Activated CD4-positive, alpha-beta T cell treated with anti-CD3 and anti-CD28 coated beads, Interleukin-2, Interleukin-6, amounts not matched to agents 100 ng/mL and 50 ng/mL, durations not matched to agents 16 hours and 8 hours (primary cell): Measurements from ENCODE around the gene GPR143.

Source experiments
- DNase-seq: peaks from one replicate; pipeline ENCODE4 v3.0.0-alpha.2; 2020

GPR143 gene

DNA sequence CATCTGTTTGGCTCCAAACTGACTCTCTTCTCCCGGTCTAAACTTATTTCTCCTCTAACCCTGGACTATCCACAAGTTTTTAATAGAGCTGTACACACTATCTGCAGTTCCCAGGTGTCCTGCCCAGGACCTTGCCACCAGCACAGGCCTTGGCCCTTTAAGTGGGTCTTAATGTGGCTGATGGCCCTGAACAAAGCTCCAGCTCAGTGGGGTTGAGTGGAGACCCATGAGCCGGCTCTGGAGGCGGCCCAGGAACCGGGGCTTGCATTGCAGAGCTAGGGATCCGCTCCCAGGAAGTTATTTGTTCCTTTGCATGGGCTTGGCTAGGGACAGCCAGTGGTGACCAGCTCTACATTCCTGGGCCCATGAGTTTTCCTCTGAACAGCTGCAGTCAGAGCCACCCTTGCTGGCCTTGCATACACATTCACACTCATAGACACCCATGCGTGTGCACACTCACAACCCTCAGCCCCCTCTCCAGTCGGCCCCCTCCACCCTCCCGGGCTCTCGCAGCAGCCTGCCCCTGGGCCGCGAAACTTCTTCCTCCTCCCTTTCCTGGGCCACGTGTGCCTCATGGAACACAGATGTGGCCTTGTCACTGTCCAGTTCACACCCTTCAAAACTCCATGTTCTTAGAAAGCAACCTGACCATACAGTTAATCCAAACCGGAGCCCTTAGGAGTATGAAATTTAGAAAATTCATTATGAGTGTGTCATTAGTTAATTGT lies 58.2 kb downstream of the GPR143 start:
- DNase-seq = no peak

DNA sequence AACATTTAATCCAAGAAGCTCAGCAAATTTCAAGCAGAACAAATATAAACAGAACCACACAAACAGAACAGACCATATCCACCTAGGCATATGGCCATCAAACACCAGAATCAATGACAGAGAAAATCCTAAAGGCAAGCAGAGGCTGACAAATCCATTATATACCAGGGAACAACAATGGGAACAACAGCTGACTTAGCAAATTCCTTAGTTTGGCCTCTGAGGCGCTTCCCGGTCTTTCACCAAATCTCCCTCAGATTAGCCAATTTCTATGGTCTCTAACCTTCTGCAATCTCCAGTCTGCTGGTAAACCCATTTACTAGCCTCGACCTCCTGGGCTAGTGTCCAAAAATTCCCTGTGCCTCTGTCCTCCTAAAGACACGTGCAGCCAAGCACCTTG lies 59.2 kb downstream of the GPR143 start:
- no peak for DNase-seq

DNA sequence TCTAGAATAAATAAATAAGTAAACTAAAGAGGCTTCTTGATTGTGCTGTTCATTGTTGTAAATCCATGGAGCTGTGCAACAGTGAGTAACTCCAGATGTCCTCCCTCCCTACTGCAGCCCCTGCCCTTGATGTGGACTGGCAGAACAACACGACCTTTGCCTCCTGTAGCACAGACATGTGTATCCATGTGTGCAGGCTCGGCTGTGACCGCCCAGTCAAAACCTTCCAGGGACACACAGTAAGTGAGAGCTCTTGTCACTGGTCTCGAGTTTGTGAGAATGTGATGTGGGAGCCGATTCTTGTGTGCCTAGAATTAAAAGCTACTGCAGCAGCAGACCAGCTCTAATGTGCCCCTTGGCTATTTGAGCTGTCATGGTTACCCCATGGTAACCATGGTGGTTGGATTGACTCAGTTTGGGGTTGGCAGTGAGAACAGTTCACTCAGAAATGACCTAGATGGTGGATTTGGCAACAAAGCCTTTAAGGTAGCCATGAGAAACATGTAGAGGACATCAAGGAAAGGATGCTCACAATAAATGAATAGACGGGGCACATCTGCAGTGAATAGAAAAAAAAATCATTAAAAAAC lies 60.7 kb downstream of the GPR143 start:
- no peak for DNase-seq

DNA sequence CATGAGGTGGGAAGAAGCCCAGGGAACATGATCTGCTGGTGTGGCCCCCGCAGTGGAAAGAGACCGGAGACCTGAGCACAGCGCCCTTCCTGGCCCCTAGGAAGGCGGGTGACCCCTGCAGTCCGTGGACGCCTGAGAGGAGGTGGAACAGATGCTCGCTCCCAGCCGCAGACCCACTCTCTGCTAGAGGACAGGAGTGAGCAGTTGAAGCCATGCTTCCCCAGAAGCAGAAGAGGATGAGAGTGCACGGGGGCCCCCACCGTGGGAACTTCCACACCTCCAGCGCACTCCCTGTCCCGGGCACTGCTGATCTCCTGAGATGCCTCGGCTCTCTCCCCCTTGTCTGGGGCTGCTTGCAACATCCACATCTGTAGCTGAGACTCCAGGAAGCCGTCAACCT lies 62.2 kb downstream of the GPR143 start:
- no peak for DNase-seq

DNA sequence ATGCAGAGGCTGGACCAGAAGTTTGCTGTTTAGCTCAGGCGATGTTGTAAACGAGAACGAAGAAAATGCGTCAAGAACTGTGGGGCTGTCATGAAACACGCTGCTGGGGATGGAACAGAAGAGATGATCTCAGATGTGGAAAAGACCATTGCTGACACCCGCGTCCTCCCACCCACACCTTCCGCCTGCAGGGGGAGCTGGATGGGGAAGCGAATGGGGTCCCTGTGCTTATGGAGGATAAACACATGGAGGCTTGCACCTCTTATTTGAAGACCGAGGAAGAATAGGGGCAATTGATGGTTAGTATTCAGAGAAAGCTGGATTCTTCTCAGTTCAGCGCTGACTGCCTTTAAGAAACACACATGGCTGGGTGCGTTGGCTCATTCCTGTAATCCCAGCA lies 63.9 kb downstream of the GPR143 start:
- DNase-seq = no peak

DNA sequence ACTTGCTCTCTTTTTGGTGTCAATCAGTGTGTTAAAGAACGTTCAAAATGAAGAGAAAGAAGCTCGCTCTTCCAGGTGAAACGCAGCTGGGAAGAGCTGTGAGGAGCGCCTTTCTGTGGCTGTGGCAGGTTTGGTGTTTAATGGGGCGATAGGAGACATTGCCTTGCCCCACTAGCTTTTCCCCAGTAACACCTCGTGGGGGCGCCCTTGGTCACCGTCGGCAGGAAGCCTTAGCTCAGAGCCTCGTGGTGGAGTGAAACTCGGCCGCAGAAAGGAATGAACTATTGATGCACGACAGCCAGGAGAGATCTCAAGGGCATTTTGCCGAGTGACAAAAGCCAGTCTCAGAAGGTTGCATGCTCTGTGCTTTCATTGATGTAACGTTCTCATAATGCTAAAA lies 65.1 kb downstream of the GPR143 start:
- DNase-seq = no peak

DNA sequence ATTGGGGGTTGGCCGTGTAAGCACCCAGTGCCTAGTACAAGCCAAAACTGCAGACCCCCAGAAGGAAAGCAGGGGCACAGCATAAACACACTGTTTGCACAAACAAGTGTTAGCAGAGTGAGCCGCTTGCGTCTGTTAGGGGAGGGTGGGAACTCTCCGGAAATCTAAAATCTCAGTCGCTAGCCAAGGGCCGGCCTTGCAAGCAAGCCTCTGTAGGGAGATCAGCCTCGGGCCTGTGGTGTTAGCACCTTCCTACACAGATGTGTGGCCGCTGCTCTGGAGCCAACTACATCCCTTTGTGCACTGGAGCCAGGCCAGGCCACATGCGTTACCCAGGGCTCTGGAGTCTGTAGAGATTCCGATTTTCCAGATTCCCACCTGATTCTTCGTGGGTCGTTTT lies 67.1 kb downstream of the GPR143 start:
- no peak for DNase-seq

DNA sequence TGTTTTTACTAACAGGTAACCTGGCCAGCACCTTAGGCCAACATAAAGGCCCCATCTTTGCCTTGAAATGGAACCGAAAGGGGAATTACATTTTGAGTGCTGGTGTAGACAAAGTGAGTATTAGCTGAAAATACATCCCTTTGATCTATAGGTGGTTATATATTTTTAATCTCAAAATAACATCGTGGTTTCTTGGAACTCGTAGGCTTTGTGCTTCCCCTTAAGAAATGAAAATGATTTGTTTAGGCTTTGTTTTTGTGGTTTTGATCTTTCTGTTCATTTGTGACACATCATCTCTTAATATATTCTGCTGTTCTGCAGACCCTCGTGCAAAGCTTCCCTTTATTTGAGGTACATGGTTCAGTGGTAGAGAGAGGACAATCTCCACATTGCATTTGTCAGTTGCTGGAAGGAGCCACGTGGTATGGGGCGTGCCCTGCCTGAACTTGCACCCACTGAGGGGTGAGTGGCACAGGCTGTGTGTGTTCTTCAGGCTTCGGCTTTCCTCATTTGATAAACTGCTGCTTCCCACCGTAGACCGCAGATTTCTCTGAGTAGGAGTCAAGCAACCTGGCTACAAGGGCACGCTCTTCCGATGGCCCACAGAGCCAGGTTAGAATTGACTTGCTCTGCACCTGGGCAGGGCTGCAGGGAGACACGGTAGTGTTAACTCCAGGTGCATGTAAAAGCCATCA lies 72.2 kb downstream of the GPR143 start:
- DNase-seq = no peak

DNA sequence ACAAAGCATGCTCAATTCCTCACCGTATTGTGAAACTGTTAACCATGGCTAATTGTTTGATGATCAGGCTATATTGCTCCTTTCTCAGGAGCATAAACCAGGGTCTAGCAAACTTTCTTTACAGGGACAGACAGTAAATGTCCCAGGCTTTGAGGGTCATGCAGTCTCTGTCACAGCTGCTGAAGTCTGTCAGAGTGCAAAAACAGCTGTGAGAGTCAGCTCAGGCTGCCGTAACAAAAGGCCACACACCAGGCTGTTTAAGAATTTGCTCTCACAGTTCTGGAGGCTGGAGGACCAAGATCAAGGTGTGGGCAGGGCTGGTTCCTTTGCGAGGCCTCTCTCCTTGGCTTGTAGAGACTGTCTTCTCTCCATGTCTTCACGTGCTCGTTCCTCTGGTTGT lies 75.6 kb downstream of the GPR143 start:
- DNase-seq = no peak

DNA sequence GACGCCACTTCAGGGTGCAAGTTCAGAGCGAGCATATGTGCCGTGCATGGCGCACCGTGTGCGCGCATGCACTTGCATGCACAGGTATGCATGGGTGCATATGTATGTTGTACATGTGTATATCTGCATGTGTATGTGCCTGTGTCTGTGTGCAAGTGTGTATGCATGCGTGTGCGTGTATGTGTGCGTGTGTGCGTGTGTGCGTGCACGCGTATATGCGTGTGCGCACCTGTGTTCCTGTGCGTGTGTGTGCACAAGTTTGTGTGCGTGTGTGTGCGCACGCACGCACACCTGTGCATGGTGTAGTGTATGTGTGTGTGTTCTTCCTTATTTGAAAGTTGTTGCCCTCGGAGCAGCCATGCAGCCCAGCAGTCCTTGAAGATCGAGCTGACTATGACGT lies 76.8 kb downstream of the GPR143 start:
- DNase-seq = no peak

DNA sequence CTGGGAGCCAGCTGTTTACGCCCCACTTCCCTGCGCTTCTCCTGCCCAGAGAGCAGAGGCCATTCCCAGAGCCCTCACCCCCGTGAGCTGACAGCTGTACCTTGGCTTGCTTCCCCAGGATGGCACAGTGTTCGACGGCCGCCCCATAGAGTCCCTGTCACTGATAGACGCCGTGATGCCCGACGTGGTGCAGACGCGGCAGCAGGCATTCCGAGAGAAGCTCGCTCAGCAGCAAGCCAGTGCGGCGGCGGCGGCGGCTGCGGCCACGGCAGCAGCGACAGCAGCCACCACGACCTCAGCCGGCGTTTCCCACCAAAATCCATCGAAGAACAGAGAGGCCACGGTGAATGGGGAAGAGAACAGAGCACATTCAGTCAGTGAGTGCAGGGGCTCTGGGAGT lies 77.7 kb downstream of the GPR143 start:
- DNase-seq = no peak

DNA sequence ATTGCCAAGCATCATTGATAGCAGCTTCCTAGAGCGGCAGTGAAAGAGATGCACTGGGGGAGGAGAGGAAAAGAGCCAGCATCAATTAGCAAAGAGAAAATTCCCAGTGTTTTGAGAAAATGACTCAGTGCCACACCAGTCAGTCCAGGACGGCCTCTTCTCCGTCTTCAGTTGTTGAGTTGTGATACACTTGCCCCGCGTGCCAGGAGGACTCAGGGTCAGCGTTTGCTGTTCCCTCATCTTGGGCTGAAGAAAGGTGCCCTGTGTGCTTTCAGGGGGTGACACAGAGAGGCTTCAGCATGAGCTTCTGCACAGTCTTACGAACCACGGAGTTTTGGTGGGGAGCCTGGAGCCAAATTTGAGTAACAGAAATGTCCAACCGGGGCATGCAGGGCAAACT lies 82.3 kb downstream of the GPR143 start:
- no peak for DNase-seq

DNA sequence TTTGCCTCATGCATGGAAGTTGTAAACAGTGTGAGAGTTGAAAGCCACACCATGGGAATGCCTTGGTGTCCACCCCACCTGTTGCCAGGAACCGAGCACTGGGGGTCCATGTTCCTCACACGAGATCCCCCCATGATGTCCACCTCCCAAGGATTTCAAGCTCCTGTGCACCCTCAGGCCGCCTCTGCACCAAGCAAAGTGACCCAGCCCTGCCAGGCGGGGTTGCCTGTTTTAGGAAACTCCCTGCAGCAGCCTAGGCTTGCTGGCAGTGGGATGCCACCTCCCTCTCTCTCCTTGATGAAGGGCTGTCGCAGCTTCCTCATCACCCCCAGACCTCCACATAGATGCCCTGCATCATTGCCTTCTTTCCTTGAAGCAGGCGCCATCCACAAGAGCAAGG lies 82.8 kb downstream of the GPR143 start:
- DNase-seq = no peak

DNA sequence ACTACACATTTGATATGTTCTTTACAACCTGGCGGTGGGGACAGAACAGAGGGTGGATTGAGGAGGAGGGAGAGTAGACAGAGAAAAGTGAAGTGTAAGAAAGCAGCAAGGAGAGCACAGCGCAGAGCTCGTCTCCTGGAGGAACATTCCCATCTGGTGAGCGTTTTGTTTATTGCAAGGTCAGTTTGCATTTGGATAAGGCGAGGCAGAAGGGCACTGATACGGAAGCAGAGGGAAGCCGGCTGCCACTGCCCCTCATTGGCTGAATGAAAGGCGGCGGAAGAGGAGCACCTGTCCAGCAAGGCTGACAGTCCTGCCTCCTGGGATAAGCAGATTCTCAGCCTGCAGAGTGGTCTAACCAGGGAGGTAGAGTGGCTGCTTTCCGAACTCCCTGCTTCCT lies 83.2 kb downstream of the GPR143 start:
- DNase-seq = no peak

DNA sequence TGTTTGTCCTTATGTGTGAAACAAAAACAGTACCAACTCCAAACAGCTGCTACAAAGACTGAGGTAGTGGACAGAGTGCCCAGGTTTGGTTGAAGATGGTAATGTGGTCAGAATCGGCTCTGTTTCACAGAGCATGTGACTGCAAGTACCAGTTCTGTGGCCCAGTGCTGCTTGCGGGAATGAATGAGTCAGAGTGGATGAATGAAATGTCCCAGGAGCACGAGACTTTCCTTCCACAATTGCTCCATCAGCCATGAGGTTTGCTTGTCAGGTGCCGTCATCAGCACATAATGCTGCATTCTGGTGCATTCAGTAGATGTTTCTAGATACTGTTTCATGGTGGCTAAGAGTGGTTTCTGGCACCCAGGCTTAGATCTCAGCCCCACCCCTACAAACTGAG lies 84.2 kb downstream of the GPR143 start:
- no peak for DNase-seq

DNA sequence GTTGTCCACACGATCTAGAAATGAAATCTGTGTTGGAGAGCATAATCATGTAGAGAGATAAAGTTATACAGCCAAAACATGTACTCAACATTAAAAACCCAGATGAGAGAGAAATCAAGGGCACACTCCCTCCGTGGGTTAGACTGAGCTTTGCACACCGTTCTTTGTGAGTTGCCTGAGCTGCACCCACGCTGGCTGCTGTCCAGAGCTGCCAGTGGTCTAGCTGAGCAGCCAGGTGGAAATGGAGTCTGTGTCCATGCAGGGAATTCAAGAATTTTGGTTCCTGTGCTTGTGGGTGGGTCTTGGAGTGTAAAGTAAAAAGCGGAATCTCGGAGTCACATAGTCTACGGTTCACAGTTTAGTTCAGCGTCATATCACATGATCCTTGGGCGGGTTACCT lies 84.6 kb downstream of the GPR143 start:
- DNase-seq = no peak

DNA sequence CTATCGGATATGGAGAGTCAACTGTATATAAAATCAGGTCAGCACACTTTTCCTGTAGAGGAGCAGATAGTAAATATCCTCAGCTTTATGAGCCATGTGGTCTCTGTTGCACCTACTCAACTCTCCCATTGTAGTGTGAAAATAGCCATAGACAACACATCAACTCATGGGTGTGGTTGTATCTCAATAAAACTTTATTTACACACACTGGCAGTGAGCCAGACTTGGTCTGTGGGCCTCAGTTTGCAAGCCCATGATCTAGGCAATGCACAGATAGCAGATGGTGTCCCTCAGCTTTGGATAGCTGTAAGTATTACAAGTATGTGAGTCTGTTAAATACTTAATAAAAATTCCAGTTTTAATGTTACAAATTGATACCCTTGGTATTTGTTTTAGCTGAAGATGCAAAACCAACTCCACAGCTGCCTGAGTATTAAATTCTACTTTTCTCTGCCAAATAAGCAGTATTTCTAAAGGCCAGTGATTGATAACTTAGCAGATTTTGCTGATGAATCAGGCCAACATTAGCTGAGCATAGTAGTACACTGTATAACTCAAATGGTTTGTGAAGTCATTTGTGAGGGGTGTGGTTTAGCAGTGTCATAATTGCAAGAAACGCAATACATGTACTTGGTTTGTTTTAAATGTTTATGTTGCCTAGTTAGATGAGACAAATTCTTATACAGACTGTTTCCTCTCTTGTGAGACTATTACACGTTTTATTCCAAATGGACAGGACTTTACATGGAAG lies 87.3 kb downstream of the GPR143 start:
- DNase-seq = no peak

DNA sequence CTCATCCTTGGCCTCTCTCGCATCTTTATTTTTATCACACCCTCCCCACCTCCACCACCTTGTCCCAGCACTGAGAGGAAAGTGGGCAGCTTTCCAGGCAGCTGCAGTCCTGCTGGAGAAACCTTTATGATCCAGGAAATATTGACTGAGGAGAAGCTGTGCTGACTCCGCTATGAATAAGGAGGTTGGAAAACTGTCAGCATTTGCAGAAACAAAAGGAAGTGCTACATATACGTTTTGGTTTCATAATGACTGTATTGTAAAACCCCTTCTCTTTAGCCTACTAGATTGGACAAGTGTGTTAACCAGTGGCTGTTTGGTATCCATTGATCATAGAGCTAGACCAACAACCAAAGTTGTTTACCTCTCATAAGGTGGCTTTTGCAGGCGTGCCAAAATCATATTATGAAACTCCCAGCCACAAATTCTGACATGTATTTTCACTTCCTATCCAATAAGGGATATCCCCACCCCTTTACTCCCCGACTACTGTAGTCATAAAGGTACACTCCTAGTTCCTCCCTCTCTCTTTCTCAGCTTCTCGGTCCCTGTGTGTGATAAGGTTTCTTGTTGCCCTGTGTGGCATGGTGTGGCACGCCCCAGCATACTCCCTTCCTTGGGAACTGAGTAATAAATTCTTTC lies 88.4 kb downstream of the GPR143 start:
- DNase-seq = peak; percentile 88

DNA sequence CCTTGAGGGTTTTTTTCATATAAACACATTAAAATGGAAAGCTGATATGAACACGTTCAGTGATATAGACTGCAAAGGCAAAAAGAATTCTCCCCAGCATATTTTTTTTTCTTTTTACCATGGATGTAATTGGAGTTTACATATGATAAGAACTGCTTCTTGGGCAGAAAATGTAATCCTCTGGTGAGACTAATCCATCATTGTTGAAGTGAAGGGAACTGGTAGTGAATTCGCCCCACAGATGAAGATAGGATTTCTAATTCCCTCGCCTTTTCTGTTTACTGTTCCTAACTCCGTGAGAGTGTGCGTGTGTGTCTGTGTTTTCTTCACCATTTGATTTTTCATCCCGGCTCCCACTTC lies 88.9 kb downstream of the GPR143 start:
- no peak for DNase-seq

DNA sequence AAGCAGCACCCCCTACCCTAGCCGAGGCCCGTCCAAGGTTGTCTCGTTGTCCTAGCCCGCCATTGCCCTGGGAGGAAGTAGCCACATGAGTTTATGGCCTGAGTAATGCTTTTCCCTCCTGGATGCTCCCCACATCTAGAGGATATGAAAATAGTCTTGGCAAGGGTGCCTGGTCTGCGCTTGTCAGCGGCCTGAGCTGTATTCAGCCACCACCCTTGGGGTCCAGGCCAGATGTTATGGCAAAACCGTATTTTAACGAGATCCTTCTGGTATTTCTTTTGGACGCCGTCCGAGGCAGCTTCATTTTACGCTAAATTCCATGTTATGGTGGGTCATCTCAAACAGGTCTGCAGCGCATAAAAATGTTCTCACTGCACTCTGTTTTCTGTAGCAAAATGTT lies 89.3 kb downstream of the GPR143 start:
- no peak for DNase-seq
